Testis (tissue), 2 donors: ENCODE measurements around the gene MED17.

Experiments
- POLR2A ChIP-seq: fragments of 450-650 bp; IDR thresholded peaks from one replicate; pipeline ENCODE4 v1.6.1; 2017; ENCODE audit warnings: antibody characterized with exemption, mild to moderate bottlenecking, moderate library complexity
- TF ChIP-seq, protein P1 (sequence below), 3 experiments: fragments of 450-650 bp in 2 of 3; fragments of 200-600 bp in 1 of 3; sonication (generic) in 1 of 3; IDR thresholded peaks; one replicate each; pipeline ENCODE4 v1.5.1; 2016 to 2019; ENCODE audit warnings: antibody characterized with exemption in 3 of 3, mild to moderate bottlenecking in 2 of 3, moderate library complexity in 1 of 3

DNA sequence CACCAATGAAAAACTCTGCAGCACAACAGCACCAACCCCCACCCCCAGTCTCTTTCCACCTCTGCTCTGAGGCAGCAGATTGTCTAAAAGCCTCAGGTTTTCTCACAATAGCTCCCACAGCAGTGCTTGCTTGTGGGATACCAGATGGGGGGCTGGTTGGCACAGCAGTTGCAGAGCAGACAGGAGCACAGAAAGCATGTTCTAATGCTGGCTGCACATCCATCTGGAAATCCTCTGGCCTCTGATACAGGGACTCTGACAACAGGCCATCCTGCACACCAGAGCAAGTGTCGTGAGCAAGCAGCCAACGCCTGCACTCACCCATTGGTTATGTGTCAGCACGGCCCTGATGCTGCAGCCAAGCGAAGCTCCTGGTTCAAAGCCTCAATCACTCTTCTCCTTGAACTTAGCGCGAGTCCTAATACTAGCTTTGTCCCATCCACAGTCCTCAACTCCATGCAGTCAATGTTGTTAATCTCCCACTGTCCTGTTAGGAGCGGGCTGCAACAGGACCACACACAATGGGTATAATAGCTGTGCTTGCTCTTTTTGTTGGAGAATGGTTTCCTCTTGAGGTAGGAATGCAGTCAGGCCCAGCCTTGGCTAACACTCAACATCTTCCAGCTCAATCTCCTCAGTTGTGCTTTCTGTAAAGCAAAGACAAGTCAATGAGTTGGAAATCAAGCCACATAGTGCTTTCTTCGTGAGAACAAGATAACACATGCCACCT lies 36.0 kb downstream of the MED17 start:
- TF ChIP-seq, protein P1, sequence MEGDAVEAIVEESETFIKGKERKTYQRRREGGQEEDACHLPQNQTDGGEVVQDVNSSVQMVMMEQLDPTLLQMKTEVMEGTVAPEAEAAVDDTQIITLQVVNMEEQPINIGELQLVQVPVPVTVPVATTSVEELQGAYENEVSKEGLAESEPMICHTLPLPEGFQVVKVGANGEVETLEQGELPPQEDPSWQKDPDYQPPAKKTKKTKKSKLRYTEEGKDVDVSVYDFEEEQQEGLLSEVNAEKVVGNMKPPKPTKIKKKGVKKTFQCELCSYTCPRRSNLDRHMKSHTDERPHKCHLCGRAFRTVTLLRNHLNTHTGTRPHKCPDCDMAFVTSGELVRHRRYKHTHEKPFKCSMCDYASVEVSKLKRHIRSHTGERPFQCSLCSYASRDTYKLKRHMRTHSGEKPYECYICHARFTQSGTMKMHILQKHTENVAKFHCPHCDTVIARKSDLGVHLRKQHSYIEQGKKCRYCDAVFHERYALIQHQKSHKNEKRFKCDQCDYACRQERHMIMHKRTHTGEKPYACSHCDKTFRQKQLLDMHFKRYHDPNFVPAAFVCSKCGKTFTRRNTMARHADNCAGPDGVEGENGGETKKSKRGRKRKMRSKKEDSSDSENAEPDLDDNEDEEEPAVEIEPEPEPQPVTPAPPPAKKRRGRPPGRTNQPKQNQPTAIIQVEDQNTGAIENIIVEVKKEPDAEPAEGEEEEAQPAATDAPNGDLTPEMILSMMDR (IDR thresholded peaks at IDR 0.05): no peak
- no peak for TF ChIP-seq POLR2A
